ENCODE data around the gene ARID5A. TPM values are rescaled to one million over a fixed set of nuclear protein-coding genes. Genes with fewer than 3 reads are reported as not detected.

Gene ARID5A
- total and polyA plus RNA-seq, 2 of the 13 experiments (the other 11 are each of a cell fraction or from before 2014, with no cell fraction given): 6.0 to 9.5 TPM

DNA sequence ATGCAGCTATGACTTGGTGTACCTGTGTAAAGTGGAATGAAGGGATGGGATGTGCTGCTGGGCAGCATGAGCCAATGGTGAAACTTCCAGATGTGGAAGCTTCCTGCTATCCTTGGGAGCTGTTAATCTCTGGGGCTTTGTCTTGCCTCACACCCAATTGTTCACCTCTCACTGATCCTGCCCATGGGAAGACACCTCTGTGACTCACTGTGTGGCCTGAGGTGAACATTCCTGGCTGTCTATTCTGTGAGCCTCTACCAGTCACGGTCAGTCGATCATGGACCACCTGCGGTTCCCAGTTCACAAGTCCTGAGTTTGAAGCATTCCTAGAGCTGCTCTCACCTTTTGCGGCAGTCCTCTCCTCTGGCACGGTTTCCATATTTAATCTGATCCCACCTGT is 43.5 kb upstream of the ARID5A start:
- no peaks in the 10 kb centered on the region for H3K79me2 ChIP-seq (ENCODE audit: insufficient read depth, low read length)
- H3K4me3 ChIP-seq (replicated peaks in 1 of 3; ENCODE audit: insufficient read depth in 1 of 3, low read depth in 2 of 3, low read length in 3 of 3): no peak overlapping the region
- no peak for DNase-seq (ENCODE audit: low spot score)
- H3K27ac ChIP-seq (ENCODE audit: extremely low read length, insufficient read depth, low read length): no peak overlapping the region
- peaks cover 0 to 6% of the 10 kb centered on the region in 2 experiments; a peak in 2 of 5 replicates for H3K27me3 ChIP-seq (ENCODE audit: control insufficient read depth in 1 of 2, insufficient read depth in 2 of 2, low read length in 2 of 2)
- no peak overlapping the region for H3K4me2 ChIP-seq (ENCODE audit: low read depth, low read length)
- ChIA-PET POLR2A (no interaction called here), CTCF (ENCODE audit: low intra/inter-chr PET ratio, low total read pairs) (no interaction called here)
- BruUV-seq (replicated peaks): no TSS peak
- no peaks in the 10 kb centered on the region for H3K36me3 ChIP-seq (replicated peaks in 1 of 2; ENCODE audit: control insufficient read depth in 1 of 2, insufficient read depth in 2 of 2, low read length in 2 of 2)
- intact Hi-C loops (cut with micrococcal nuclease; ENCODE audit: unreplicated experiment): no loop called here
- no peaks in the 10 kb centered on the region for H4K20me1 ChIP-seq (ENCODE audit: insufficient read depth, low read length)
- H3K4me1 ChIP-seq (ENCODE audit: insufficient read depth, low read length): no peaks in the 10 kb centered on the region
- 29% methylated on average over 5 of the region's 5 CpGs for WGBS (ENCODE audit: low lambda C conversion rate)
- H2AFZ ChIP-seq (ENCODE audit: low read length): no peak overlapping the region
- in situ Hi-C loops (cut with HindIII; ENCODE audit: extremely low pct_ligation_motif_present, low pct_unique_long_range_greater_than_20kb): no loop called here
- ATAC-seq: no peak
- no peaks in the 10 kb centered on the region for H3K9me3 ChIP-seq (ENCODE audit: low read length)
- no peak overlapping the region for H3K9ac ChIP-seq (ENCODE audit: insufficient read depth, low read depth, low read length)
- no peak for FAIRE-seq
- no peak for TF ChIP-seq BHLHE40 (IDR thresholded peaks at IDR 0.05; ENCODE audit: low read length)
- no peak for TF ChIP-seq ELF4 (CRISPR knock-in tag; IDR thresholded peaks at IDR 0.05; ENCODE audit: borderline replicate concordance)
- TF ChIP-seq, protein P1, sequence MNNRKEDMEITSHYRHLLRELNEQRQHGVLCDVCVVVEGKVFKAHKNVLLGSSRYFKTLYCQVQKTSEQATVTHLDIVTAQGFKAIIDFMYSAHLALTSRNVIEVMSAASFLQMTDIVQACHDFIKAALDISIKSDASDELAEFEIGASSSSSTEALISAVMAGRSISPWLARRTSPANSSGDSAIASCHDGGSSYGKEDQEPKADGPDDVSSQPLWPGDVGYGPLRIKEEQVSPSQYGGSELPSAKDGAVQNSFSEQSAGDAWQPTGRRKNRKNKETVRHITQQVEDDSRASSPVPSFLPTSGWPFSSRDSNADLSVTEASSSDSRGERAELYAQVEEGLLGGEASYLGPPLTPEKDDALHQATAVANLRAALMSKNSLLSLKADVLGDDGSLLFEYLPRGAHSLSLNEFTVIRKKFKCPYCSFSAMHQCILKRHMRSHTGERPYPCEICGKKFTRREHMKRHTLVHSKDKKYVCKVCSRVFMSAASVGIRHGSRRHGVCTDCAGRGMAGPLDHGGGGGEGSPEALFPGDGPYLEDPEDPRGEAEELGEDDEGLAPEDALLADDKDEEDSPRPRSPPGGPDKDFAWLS (CRISPR knock-in tag; IDR thresholded peaks at IDR 0.05; ENCODE audit: borderline replicate concordance): no peak
- TF ChIP-seq ZNF501 (CRISPR knock-in tag; IDR thresholded peaks at IDR 0.05): no peak
- TF ChIP-seq ZFP82 (CRISPR knock-in tag; IDR thresholded peaks at IDR 0.05; ENCODE audit: borderline replicate concordance): no peak
- TF ChIP-seq ZNF552 (CRISPR knock-in tag; IDR thresholded peaks at IDR 0.05; ENCODE audit: borderline replicate concordance): no peak
- TF ChIP-seq SUZ12 (IDR thresholded peaks at IDR 0.05; ENCODE audit: low read depth, low read length): no peak
- no peak for TF ChIP-seq FOXC1 (CRISPR knock-in tag; IDR thresholded peaks at IDR 0.05; ENCODE audit: borderline replicate concordance)
- no peak for TF ChIP-seq FLYWCH1 (CRISPR knock-in tag; IDR thresholded peaks at IDR 0.05)
- TF ChIP-seq, protein P2, sequence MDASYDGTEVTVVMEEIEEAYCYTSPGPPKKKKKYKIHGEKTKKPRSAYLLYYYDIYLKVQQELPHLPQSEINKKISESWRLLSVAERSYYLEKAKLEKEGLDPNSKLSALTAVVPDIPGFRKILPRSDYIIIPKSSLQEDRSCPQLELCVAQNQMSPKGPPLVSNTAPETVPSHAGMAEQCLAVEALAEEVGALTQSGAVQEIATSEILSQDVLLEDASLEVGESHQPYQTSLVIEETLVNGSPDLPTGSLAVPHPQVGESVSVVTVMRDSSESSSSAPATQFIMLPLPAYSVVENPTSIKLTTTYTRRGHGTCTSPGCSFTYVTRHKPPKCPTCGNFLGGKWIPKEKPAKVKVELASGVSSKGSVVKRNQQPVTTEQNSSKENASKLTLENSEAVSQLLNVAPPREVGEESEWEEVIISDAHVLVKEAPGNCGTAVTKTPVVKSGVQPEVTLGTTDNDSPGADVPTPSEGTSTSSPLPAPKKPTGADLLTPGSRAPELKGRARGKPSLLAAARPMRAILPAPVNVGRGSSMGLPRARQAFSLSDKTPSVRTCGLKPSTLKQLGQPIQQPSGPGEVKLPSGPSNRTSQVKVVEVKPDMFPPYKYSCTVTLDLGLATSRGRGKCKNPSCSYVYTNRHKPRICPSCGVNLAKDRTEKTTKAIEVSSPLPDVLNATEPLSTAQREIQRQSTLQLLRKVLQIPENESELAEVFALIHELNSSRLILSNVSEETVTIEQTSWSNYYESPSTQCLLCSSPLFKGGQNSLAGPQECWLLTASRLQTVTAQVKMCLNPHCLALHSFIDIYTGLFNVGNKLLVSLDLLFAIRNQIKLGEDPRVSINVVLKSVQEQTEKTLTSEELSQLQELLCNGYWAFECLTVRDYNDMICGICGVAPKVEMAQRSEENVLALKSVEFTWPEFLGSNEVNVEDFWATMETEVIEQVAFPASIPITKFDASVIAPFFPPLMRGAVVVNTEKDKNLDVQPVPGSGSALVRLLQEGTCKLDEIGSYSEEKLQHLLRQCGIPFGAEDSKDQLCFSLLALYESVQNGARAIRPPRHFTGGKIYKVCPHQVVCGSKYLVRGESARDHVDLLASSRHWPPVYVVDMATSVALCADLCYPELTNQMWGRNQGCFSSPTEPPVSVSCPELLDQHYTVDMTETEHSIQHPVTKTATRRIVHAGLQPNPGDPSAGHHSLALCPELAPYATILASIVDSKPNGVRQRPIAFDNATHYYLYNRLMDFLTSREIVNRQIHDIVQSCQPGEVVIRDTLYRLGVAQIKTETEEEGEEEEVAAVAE (CRISPR knock-in tag; IDR thresholded peaks at IDR 0.05; ENCODE audit: borderline replicate concordance): no peak
- TF ChIP-seq, protein P3, sequence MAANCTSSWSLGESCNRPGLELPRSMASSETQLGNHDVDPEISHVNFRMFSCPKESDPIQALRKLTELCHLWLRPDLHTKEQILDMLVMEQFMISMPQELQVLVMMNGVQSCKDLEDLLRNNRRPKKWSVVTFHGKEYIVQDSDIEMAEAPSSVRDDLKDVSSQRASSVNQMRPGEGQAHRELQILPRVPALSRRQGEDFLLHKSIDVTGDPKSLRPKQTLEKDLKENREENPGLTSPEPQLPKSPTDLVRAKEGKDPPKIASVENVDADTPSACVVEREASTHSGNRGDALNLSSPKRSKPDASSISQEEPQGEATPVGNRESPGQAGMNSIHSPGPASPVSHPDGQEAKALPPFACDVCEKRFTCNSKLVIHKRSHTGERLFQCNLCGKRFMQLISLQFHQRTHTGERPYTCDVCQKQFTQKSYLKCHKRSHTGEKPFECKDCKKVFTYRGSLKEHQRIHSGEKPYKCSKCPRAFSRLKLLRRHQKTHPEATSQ (CRISPR knock-in tag; IDR thresholded peaks at IDR 0.05; ENCODE audit: borderline replicate concordance): no peak
- TF ChIP-seq KDM5A (IDR thresholded peaks at IDR 0.05; ENCODE audit: borderline replicate concordance, low read length): no peak
- TF ChIP-seq, protein P4, sequence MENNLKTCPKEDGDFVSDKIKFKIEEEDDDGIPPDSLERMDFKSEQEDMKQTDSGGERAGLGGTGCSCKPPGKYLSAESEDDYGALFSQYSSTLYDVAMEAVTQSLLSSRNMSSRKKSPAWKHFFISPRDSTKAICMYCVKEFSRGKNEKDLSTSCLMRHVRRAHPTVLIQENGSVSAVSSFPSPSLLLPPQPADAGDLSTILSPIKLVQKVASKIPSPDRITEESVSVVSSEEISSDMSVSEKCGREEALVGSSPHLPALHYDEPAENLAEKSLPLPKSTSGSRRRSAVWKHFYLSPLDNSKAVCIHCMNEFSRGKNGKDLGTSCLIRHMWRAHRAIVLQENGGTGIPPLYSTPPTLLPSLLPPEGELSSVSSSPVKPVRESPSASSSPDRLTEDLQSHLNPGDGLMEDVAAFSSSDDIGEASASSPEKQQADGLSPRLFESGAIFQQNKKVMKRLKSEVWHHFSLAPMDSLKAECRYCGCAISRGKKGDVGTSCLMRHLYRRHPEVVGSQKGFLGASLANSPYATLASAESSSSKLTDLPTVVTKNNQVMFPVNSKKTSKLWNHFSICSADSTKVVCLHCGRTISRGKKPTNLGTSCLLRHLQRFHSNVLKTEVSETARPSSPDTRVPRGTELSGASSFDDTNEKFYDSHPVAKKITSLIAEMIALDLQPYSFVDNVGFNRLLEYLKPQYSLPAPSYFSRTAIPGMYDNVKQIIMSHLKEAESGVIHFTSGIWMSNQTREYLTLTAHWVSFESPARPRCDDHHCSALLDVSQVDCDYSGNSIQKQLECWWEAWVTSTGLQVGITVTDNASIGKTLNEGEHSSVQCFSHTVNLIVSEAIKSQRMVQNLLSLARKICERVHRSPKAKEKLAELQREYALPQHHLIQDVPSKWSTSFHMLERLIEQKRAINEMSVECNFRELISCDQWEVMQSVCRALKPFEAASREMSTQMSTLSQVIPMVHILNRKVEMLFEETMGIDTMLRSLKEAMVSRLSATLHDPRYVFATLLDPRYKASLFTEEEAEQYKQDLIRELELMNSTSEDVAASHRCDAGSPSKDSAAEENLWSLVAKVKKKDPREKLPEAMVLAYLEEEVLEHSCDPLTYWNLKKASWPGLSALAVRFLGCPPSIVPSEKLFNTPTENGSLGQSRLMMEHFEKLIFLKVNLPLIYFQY (CRISPR knock-in tag; IDR thresholded peaks at IDR 0.05; ENCODE audit: borderline replicate concordance): no peak
